RPMI8226 (cell line): ENCODE results near the gene ASTN2.
"Not testable (repeated sequence)": the region's sequence is repeated elsewhere in the genome, so short reads cannot be mapped to it uniquely, and the experiment has no call there.

Experiments used
- DNase-seq: peaks from one replicate; pipeline ENCODE4 v3.0.0-alpha.2; 2015

Gene ASTN2

DNA sequence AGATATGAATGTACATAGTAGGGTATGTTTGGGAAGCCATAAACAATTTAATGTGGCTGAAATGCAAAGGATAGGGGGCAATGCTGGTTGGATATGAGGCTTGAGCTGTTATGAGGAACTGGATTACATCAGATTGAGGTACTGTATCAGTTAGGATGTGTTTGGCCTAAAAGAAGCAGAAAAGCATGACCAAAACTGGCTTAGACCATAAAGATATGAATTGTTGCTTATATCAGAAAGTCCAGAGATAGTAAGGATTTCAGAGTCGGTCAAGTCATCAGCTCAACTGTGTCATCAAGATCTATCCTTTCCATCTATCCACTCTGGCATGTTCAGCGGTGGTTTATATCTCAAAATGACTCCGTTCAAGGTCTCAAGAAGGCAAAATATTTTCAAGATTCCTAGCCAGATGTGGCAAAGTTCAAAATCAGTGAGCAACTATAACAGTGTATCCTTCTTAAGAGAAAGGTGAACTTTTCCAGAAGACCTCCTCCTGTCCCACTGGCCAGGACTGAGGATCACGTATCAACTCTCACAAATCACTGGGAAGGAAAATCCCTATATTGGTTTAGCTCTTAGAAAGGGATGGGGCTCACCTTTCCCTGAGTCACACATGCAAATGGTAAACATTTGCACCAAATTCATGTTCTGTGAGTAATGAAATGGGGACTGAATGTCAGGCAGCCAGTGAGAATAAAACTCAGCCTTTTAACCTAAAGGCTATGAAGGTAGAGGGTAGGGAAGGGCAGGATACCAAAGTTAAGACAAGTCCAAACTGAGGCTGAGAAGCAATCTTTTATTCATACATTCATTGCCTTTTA is 469.9 kb downstream of the ASTN2 start:
- DNase-seq = no peak

DNA sequence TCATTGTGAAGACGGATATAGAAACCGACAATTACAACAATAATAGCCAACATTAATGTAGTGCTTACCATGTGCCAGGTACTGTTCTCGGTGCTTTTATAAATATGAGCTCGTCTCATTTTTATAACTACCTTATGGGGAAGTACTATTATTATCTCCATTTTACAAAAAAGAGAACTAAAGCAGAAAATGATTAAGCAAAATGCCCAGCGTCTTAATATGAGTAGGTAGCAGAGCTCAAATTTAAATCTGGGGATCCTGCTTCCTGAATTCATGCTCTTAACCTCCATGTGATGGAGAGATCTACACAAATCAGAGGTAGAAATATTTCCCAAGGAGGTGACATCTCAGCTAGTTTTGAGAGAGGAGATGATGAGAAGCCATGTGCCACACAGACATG is 470.9 kb downstream of the ASTN2 start:
- DNase-seq = no peak

DNA sequence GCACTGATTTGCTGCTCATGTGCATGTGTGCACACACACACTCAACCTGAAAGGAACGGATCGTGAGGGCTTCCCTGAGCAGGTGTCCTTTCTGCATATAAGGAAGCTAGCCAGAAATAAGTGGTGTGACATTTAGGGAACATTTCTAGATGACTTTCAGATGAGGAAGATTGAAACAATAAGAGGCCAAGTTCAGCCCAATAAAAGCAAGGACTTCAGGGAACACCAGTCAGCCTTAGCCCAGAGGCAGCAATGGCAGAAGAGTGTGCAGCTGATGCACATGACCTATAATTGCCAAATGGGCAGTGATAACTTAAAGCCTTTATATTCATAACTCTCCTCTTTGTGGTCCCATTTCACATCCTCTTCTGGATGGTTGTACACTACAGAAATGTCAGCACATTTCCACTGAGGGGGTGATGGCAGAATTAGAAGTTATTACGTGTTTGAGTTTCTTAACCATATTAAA is 472.2 kb downstream of the ASTN2 start:
- DNase-seq = no peak

DNA sequence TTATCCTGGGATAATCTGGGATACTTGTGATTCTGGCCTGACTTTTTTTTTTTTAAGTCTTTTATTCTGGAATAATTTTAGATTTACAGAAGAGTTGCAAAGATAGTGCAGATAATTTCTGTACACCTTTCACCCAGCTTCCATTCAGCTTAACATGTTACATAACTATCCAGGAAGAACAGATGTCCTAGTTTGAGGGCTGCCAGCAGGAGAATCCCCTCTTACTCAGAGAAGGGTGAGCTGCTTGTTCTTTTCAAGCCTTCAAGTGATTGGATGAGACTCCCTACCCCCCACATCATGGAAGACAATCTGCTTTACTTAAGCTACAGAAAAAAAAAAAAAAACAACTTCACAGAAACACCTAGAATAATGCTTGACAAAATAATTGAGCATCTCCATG is 473.6 kb downstream of the ASTN2 start:
- no peak for DNase-seq

DNA sequence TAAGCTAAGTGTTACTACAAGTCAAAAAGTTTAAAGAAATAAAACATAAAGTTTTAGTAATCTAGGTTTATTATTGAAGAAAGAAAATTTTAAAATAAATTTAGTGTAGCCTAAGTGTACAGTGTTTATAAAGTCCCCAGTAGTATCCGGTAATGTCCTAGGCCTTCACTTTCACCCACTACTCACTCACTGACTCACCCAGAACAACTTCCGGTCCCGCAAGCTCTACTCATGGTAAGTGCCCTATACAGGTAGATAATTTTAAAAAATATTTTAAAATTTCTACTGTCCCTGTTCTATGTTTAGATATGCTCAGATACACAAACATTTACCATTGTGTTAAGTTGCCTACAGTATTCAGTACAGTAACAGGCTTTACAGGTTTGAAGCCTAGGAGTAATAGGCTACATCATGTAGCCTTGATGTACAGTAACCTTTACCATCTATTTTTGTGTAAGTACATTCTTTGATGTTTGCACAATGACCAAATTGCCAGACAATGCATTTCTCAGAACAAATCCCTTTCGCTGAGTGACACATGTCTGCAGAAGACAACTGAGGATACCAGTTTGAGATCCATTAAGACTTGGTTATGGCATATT is 474.1 kb downstream of the ASTN2 start:
- DNase-seq = no peak

DNA sequence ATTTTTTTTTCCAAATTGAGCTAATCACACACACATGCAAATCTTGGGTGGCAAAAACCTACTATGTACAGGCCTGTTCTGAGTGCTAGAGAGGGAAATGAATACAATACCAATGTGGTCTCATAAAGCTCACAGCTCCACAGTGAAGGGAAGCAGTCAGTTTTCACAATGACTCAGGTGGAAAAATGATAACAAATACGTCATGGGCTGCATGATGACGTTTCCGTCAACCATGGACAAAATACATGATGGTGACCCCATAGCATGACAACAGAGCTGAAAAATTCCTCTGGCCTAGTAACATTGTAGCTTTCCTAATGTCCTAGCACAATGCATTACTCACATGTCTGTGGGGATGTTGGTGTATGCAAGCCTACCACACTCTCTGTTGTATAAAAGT is 475.2 kb downstream of the ASTN2 start:
- no peak for DNase-seq

DNA sequence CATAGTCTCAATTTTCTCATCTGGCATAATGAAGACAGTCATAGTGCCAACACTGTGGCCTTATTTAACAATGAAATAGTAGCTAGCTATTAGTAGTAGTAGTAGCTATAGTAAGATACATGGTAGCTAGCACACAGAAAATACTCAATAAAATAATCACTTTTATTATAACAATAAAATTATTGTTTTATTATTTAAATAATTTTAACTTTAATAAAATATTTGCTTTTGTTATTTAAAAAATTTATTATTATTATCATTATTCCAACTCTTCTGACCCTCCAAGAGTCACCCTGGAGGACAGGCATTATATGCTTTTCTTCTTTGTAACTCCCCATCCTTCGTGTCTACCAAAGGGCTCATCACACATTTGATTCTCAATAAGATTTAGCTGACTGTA is 475.7 kb downstream of the ASTN2 start:
- DNase-seq = no peak

DNA sequence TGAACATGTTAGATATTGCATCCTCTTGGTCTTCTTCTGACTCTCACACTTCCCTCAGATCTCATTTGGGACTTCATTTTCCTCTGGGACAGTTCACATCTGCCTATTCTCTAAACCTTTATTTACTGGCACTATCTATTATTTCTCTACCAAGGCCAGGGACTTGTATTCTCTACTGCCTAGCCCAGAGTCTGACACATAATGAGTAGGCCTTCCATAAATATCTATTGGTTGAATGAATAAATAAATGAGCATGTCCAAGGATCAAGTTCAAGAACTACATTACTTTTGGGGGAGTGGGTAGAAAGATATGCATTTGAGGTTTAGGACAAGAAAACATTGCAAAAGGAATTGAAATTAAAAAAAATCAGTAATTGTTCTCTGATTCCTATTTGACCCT is 477.5 kb downstream of the ASTN2 start:
- DNase-seq = no peak

DNA sequence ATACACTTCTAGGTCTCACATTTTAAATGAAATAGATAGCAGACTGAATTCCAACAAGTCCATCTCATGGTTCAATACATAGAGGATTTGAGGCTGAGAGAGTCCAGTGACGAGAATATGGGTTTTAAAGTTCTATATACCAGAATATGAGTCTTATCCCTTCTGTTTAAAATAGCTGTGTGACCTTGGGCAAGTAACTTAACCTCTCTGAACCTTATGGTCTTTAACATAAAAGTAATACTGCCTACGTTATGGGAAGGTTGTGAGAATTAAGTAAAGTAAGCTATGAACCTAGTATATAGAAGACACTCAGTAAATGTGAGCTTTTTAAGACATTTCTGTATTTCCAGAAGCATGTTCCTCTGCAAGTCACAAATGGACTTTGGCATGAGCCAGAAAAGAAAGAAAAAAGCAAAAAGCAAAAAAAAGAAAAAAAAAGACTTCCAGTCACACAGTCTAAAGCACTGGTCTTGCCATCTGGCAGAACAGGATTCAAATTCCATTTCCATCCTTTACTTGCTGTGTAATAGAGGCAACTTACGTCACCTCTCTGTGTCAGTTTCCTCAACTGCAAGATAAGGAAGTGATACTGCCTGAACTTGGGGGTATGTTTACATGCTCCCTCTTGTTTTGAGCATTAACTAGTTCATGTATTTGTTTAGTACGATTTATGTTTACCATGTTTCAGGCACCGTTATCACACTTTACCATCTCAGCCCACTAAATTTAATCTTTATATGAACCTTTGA is 479.5 kb downstream of the ASTN2 start:
- no peak for DNase-seq

DNA sequence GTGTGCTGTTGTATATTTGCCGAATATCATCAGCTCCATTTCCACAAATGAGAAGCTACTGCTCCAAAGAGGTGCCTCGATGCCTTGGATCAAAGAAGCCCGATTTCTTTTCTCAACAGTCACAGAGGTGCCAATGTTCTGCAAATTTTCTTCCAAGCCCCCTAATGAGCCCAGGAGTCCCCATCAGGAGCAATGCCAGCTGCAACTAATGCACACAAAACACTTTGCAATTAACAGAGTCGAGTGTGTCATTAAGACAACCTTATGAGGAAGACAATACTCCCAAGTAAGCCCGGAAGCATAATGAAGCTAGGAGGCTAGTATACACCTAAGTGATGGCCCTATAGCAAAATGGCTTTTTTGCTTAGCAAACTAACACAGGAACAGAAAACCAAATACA is 480.7 kb downstream of the ASTN2 start:
- no peak for DNase-seq

DNA sequence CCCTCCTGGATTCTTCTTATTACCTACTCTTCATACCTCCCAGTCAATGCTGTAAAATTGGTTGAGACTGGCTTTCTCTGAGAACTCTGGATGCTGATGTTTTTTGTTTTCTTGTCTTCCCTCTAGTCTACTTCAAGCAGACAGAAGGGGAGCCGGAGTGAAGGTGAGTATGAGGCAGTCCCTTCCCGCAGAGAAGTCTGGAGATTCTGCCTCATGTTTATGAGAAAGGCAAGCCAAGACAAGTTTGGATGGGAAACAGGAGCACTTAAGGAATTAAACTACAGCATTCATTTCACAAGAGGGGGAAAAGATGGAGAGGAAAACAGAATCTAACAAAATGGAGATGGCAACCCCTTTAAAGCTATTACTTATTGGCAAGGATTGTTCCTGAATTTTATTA is 481.6 kb downstream of the ASTN2 start:
- no peak for DNase-seq

DNA sequence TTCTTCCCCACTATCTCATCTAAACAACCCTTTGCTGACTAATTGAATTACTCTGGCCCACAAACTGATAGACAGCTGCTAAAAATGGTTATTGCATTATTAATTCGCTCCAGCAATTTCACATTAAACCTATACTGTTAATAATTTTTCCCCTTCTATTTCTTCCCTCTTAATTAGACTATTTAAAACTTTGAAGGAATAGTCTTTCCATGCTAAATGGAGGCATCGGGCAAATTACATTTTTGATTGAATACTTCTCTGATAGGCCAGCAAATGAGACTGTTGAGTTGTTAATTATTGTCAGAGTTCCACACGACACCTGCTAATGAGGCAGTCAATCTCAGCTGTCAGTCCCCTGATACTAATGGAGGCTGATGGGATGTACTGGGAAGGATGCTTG is 485.2 kb downstream of the ASTN2 start:
- DNase-seq = no peak

DNA sequence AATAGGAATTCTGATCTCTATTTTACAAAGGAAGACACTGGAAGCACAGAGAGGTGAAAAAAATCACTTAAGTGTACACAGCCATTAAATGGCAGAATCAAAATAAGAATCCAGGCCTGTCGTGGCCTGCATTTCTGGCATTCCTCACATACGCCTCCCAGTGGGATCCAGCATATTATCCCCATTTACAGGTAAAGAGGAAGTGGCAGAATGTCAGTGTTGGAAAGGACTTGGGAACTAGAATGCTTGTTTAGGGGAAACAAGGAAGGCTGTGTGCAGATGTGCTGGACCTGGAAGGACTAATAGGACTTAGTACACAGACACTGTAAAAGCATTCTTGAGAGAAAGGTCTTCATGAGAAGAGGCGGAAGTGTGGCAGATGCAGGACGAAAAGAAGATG is 486.0 kb downstream of the ASTN2 start:
- DNase-seq = no peak

DNA sequence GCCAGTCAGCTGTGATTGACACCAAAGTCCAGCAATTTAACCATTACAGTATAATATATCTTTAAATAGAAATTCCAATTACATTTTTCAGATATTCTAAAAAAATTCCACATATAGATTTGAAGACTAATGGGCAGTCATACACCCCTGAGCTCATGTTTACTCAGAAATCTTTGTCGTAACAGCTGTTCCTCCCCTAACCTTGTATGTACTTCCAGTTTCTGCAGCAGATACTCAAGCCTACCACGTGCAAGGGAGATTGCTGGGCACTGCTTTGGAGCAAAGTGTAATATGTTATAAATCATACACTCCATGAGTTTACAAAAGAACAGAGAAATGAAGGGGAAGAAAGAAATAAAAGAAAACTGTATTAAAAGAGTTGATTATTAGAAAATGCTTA is 486.6 kb downstream of the ASTN2 start:
- DNase-seq = no peak

DNA sequence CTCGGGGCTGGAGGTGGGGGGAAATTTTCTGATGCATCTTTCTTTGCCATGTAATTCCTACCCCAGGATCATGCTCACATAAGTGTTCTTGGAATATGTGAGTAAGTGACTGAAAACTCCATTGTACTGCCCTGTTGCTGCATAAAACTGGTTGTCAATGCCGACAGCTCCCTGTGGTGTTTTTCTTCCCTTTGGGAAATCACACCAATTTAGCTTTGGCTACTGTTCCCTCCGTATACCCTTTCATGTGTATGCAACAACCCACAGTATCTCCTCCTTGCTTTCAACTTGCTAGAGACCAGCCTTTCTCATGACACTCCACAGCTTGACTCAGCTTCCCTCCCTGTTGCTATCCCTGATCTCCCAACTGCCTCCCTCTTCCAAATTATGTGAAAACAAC is 487.1 kb downstream of the ASTN2 start:
- no peak for DNase-seq

DNA sequence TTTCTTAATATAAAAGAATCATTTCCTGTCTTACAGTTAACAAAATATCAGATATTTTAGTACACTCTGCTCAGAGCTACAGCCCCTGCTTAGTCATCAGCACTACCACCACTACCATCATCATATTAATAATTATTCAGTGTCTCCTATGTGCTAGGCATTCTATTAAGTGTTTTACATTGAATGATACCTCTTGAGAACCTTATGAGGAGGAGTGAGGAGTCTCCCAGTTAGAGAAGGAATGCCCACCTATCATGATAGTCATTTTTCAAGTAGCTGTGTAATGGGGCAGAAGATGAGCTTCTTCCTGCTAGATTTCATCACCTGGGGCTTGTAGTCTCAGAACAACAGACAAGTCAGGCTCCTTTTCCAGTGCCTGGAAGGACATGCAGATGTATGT is 489.7 kb downstream of the ASTN2 start:
- DNase-seq = no peak

DNA sequence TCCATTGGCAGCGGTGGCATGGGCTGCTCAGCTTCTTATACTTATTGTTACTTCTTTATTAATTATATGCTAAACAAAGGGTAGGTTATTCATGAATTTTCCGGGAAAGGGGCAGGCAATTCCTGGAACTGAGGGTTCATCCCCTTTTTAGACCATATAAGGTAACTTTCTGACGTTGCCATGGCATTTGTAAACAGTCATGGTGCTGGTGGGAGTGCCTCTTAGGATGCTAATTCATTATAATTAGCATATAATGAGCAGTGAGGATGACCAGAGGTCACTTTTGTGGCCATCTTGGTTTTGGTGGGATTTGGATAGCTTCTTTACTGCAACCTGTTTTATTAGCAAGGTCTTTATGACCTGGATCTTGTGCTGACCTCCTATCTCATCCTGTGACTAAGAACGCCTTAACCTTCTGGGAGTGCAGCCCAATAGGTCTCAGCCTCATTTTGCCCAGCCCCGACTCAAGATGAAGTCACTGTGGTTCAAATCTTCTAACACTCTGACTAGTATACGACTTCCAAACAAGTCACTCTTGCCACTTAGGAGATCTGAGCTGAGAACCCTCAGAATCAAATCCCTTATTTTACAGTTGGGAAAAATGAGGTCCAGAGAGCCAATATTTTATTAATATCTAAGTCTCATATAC is 490.3 kb downstream of the ASTN2 start:
- DNase-seq = no peak

DNA sequence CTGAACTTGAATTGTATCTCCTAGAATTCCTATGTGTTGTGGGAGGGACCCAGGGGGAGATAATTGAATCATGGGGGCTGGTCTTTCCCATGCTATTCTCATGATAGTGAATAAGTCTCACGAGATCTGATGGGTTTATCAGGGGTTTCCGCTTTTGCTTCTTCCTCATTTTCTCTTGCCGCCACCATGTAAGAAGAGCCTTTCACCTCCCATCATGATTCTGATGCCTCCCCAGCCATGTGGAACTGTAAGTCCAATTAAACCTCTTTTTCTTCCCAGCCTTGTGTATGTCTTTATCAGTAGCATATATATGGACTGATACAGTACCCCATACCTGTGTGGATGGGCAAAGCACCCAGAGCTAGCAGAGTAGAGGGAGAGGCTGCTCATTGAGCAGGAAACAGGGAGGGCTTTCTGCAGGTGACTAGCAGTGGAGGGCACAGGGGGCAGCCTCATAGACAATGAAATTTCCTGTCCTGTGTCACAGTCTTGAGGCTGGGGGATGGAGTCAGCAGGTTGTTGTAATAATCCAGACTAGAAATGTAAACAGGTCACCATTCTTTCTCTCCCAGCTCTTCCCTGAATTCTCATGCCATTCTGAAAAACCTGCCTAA is 496.9 kb downstream of the ASTN2 start:
- DNase-seq = not testable (repeated sequence)

DNA sequence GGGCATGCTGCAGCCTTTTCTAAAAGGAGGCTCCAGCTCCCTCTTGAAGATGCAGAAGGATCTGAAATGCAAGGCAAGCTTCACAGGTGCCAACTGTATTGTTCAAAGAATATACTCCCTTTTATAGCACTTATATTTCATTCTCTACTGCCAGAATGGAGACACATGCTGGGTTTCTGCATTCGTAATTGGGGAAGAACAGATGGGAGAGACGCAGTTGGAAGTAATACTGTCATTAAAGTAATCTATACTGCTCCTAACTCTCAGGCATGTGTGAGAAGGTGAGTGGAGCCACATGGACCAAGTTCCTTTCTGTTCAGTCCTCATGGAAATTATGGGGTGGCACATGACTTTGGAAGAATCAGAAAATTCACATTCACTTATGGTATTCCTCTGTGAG is 501.3 kb downstream of the ASTN2 start:
- no peak for DNase-seq

DNA sequence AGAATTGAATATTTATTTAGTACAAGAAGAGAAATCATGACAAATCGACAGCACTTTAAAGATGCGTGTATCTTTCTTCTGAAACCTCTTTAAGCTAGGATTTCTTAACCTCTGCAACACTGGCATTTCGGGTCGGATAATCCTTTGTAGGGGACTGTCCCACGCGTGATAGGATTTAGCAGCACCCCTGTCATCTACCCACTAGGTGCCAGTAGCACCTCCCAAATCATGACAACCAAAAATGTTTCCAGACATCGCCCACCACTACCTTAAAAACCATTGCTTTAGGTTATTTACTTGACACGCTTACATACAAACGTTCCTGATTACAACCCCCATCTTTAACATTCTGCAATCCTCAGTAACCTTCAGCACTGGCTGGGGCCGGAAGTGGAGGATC is 504.7 kb downstream of the ASTN2 start:
- no peak for DNase-seq

DNA sequence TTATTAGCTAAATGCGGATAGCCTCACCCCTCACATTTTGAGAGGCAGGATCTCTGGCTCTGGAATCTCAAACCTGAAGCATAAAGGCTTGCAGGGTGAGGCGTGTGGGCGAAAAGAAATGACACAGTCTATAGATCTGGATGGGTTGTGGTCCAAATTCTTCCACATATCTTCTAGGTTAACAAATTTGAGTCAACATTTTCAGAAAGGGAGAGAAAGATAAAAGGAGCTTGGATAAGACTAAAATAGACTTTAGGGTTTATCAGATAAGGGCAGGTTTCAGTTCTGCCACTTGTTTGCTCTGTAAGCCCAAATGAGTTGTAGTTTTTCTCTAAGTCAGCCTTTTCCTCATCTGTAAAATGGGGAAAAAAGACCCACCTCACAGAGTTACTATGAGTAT is 506.9 kb downstream of the ASTN2 start:
- DNase-seq = no peak

DNA sequence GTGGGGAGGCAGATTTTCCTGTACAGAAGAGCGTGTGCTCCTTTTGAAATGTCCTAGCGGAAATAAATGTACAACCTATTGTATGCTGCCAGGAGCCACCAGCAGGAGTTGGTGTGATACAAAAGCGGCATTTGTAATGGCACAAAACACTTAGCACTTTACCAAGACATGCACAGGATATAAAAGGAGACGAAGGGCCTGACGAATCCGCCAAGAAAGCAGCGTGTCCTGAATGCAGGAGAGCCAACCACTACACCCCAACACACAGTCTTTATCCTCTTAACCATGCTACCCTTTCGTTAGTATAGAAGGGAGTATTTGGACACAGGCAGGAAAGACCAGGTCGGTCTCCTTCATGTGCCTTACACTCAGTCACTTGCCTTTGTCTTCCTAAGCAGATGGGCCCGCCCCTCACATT is 509.7 kb downstream of the ASTN2 start:
- DNase-seq = no peak

DNA sequence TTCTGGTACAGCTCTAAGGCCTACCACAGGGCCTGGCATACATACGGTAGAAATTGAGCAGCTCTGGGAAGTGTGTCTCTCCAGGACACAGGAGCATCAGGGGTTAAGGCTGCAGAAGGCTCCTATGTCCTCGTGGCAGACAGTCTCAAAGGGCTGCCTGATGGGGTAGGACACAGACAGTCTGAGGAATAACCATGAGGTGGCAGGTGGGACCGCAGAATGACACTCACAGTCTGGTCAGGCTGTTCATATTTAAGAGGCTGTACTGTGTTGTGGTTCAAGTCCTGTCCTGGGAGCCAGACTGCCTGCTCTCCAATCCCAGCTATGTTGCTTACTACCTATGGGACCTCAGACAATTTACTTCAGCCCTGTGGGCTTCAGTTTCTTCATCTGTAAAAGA is 510.7 kb downstream of the ASTN2 start:
- DNase-seq = no peak
